Right renal pelvis (tissue), 4 donors: ENCODE data around the gene GTF2F2. TPM values are rescaled to one million over a fixed set of nuclear protein-coding genes. Genes with fewer than 3 reads are reported as not detected.
"Not testable (repeated sequence)": the region's sequence is repeated elsewhere in the genome, so short reads cannot be mapped to it uniquely, and the experiment has no call there.

Experiments used
- DNase-seq, 4 donors: peaks; one replicate each; pipeline ENCODE4 v3.0.0-alpha.2; 2013; ENCODE audit warnings: low read depth in 4 of 4, low spot score in 3 of 4, missing footprints in 1 of 4
- polyA plus RNA-seq, 4 donors: library from polyadenylated mRNA; unstranded; fragments of 120-200 nt; gene quantifications; one replicate each; pipeline ENCODE4 v1.2.1, GENCODE V29; 2013; ENCODE audit not compliant: insufficient read length in 4 of 4

GTF2F2 gene
- polyA plus RNA-seq, 4 donors, result 28.3 to 30.5 (median 29.8) TPM

DNA sequence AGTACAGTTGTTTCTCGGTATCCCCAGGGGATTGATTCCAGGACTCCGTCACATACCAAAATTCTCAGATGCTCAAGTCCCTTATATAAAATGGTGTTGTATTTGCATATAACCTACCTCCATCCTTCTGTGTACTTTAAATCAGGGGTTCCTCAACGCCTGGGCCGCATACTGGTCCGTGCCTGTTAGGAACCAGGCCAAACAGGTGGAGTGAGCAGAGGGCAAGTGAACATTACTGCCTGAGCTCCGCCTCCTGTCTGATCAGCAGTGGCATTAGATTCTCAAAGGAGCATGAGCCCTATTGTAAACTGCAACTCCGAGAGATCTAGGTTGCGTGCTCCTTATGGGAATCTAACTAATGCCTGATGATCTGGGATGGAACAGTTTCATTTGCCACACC, 122.8 kb downstream of the GTF2F2 start:
- no peak for DNase-seq

DNA sequence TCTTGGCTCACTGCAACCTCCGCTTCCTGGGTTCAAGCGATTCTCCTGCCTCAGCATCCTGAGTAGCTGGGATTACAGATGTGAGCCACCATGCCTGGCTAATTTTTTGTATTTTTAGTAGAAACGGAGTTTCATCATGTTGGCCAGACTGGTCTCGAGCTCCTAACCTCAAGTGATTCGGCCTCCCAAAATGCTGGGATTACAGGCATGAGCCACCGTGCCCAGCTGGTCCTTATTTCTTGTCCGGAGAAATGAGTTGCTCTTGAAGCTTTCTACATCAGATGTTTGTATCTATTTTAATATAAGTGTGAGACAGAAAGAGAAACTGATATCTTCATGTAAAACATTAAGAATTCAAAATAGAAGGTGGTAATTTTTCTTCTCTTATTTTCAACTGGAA, 124.4 kb downstream of the GTF2F2 start:
- DNase-seq, result not testable (repeated sequence)

DNA sequence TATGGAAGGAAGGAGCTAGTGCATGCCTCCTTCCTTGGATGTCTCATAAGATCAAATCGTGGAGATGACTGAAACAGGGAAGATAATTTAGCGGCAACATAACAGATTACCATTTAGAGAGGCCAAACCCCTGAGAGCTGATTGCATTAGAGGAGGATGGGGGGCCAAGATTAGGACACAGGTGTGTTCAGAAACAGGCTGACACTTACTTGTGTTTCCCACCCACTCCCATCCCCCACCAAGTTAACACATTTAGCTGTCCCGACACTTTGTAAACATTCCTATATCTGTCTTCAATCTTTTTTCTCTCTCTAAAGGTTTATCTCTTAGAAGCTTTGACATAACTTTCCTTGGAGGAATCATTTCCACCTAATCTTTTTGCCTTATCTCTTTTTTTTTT, 129.4 kb downstream of the GTF2F2 start:
- no peak for DNase-seq

DNA sequence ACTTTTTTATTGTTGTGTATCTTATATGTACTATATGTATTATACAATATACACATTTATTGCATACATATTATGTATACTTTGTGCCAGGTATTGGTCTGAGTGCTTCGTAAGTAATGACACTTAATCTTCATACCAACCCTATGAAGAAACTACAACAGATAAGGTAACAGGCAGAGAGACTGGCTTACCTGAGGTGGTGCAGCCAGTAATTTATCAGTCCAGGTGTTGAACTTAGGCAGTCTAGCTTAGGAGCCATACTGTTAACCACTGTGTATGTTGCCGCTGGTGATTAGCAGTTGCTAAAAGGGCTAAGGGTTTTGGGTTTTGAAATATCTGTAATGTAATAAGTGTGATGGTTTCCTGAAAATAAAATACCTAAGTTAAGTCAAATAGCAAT, 134.1 kb downstream of the GTF2F2 start:
- DNase-seq, result no peak

DNA sequence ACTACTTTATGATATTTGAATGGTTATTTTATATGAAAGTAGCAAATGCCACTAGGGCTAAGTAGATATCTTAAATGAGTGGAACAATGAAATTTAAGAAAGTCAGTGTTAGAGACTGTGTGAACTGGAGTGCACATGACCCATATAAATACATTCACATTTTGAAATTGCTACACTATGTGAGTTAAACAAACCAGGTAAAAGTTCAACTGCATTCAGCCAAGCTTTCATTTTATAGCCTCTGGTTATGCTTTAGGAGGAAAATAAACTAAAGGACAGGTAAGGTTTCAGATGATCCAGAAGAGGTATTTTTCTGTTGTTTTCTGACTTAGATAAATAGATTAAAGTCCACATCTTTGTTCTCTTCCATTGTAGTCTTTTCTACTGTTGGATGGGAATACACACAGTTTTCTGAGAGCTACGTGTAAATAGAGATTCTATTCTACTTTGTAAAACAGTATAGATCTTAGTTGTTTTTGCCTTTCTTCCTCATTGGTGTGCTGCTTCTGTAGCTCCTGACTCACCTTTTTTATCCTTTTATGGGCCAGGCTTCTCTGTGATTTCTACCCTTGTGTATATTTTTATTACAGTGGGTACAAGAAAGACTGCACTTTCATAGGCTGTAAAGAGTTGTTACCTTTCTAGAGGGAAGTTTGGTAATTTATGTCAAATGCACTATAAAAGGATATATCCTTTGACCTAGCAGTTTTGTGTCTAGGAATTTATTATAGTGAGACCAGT, 135.1 kb downstream of the GTF2F2 start:
- no peak for DNase-seq

DNA sequence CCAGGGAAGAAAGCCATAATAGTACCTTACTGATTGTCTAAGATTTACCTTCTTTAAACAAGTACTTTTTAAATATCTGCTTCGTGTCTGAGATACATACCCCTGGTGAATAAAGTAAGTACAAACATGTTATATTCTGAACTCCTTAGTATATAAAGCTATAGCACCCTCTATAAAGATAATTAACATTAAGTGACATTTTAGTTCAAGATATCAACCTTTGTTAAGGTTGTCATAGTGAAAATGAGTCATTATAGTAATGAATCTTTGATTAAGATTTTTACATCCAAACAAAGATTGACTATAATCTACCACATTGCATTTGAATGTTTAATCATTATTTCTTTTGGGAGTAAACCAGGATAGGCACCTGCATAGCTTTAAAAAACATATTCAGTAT, 135.9 kb downstream of the GTF2F2 start:
- DNase-seq, result no peak

DNA sequence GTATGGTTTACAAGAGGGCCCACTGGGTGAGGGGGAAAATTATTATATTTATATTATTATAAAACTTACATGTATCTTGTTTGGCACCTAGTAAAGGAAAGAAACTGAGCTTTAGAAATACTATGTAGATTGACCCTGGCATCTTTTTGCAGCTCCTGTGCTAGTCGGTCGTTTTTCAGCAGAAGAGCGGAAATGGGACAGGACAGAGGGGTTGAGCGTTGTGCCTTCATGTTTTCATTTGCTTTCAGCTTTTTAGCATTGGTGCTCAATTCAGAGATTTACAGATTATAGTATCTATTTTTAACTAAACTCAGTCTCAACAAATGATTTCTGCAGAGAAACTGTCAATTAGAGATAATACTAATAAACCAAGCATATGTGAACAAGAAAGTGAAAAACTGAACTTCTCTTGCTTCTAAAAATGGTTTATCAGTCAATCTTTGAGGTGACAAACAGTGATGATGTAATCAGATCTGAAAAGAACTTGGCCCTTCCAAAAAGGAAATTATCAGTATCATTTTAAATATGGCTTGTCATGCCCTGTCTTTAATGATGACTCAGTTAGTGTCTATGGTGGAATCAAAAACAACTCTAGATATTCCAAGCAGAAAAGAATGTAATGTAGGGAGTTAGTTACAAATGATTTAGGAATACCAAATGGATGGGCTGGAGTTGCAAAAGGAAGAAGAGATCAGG, 137.5 kb downstream of the GTF2F2 start:
- no peak for DNase-seq

DNA sequence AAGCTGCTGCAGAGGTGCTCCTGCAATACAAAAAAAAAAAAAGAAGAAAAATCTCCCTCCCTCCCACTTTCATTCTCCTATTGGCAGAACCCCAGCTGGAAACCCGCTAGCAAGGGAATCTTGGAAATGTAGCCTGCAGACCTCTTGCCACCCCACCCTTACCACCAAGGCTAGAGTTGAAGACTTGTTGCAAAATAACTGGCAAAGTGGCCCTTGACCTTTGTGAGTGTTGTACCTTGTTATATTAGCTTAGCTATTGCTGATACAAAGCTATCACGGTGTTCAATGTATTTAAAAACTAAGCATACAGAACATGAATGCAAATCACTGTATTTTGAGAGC, 138.0 kb downstream of the GTF2F2 start:
- DNase-seq, result no peak

DNA sequence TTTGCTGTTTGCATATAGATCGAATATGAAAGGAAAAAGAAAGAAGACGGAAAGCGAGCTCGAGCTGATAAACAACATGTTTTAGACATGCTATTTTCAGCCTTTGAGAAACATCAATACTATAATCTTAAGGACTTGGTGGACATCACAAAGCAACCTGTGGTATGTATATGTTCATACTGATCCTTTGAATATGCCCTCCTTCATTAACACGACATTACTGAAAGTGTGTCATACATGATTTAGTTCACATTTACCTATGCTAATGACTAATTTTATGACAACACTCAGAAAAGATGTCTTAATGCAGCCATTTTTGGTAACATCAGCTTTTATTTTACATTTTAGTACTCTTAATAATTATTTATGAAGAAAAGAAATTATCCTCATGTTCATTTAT, 146.9 kb downstream of the GTF2F2 start:
- DNase-seq, result no peak

DNA sequence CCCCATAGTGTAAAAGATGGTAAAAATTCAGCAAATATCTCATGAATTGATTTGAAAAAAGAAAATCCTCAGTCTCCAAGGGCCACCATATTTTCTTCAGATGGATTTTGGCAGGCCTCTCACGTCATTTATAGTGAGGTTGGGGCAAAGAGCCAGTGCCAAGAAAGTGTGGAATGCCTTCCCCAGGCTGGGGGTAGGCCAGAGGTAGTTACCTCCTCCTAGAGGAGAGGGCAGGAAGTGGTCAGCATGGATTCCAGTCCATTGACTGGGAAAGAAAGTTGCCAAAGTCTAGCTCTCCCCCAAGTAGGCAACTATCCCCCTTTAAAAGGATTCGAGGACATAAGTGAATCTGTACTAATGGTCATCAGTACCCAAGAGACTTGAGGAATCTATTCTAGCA, 148.9 kb downstream of the GTF2F2 start:
- DNase-seq, result no peak

DNA sequence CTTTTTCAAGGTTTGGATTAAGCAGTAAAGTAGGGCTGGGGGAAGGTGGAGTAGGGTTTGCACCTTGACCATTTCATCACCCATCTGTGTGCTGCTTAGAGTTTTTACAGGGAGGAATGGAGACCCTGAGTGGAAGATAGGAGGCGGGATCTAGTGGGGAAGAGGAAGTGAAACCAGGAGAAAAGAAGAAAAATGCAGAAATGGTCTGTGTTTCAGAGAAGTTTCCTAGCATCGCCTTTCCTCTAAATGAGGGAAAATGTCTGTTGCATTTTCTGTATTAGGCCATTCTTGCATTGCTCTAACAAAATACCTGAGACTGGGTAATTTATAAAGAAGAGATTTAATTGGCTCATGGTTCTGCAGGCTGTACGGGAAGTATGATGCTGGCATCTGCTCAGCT, 156.6 kb downstream of the GTF2F2 start:
- no peak for DNase-seq

DNA sequence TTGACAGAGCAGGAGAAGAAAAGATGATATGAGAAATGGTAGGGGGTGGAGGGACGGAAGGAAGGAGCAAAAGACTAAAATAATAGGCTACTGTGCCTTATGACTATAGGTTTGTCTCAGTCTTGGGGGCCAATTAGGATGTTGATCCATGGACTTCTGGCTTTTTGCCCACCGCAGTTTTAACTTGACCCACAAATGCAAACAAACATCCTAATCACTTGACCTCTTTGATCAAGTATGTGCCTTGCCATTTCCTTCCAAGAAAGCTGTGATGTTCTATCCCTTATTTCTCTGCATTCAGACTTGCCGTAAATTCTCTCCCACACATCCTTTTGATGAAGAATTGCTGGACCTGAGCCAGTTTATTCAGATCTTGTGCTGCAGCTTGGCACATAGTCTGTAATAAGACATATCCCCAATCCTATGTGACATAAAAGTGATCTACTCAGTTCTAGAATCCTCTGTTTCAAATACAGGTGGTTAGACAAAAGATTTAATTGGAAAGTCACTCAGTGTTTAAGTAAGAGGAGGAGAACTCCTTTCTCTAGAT, 157.9 kb downstream of the GTF2F2 start:
- DNase-seq, result no peak

DNA sequence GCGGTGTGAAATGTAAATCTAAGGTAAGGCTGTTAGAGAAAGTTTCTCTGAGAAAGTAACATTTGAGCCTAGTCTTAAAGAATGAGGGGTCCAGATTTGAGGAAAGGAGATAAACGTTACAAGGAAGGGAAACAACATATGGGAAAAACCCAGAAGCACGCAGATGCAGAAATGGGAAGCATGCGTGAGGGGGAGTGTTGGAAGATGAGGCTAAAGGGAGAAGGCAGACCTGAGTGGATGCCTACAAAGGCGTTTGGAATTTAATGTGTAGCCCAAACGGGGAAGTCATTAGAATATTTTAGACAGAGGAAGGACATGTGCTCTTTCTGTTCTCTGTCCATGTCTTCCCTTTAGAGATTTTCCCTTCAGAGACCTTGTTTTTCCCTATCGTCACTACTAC, 159.7 kb downstream of the GTF2F2 start:
- no peak for DNase-seq

DNA sequence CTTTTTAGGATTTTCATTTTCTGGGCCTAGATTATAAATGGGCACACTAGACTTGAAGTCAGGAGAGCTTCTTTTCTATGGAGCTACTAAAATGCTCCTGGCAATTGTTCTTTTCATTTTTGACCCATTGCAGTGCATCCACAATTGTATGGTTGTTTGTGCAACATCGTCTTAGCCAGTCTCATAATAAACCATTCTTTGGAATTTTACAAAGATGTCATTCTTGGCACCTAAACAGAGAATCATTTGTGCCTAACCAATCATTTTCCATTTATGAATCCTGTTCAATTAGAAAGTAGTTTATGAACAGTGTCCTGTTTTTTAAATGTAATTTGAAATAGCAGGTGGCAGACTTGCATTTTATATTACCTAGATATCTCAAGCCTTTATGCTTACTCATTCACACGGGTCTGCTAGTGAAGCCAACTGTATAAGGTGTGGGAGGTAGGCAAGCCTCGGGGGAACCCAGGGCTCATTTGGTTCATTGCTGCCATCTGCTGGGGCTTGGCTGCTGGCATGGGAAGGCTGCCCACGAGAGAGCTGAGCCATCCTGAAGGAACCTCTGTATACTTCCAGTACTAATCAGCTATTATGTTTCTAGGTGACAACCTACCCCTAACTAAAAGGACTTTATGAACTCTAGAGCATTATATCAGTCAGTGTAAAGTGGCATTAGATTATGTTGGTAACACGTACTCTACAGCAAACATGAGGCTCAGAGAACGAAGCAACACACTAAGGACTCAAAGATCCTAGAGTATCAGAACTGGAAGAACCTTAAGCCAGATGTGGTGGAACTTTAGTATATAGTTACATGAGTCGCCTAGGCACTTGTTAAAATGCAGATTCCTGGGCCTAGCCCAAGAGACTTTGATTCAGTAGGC, 160.7 kb downstream of the GTF2F2 start:
- DNase-seq, result peak in 3 of 4 donors; percentile 36 to 38 (median 37)

DNA sequence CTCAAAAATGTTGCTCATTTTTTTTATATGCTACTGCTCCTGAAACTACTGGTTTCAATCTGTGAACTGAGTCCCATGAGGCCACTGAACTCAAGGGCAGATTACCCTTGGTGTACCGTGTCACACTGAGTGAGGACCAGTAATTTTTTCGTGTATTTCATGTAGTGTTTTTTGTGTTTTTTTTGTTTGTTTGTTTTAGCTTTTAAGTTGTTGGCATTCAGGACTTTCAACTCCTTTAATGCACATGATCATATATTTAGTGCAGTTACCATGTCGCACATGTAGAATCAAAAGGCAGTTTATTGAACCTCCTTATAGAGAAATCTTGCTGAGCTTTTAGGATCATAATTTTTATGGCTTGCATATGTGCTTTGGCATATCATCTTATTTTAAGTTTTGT, 162.7 kb downstream of the GTF2F2 start:
- no peak for DNase-seq

DNA sequence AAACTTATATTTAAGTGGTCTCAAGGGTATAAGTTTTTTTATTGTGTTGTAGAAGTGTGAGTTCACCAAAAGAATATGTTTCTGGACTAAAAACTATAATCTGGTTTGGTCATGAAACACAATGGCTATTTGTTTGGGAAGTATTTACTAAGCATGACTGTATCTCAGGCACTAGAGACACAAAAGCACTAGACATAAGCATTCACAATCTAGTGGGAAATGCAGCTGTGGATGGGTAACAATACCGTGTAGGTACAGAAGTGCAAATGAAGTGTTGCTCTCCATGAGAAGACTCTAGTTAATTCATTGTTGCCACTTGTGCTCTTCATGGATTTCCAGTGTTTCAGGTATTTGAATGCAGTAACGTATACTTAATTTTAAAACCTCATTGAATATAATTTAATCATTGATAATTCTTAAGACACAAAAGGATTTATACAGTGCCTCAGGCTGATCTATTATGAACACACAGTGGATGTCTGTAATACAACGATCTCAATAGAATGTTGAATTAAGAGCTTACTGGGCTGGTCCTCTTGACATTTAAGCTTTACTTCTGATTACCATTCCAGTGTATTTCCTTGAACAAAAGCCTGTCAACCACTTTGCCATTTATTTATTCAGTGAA, 169.7 kb downstream of the GTF2F2 start:
- DNase-seq, result no peak

DNA sequence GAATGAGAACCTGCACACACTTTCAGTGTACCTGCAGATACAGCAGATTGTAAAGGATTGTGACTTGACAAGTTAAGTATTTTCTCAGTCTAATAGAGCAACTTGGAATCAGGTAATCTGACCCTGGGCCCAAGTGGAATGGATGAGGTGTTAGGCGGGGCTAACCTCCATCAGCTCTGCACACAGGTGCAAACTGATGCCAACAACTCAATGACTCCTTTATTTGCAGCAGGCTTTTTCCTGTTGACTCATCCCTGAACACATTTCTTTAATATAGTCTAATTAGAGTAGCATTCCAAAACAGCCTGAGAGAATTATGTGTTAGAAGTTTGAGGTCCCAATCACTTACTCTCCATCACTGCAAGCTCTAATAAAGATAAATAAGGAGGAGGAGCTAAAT, 171.9 kb downstream of the GTF2F2 start:
- DNase-seq, result no peak

DNA sequence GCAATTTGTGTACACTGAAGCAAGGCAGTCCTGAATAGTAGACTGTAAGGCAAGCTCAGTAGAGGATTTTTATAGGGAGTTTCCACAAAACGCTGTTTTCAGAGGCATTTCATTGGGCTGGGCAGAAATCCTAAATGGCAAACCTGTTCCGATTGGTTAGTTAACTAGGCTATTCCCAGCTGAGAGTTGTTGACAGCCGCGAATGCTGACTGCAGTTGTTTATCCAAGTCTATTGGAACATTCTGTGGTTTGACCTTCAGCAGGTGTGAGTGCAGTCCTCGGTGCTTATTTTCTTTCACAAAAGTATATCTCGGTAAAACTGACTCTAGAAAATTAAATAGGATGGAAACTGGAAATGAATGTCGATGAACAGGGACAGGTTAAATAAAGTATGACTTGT, 175.2 kb downstream of the GTF2F2 start:
- DNase-seq, result no peak

DNA sequence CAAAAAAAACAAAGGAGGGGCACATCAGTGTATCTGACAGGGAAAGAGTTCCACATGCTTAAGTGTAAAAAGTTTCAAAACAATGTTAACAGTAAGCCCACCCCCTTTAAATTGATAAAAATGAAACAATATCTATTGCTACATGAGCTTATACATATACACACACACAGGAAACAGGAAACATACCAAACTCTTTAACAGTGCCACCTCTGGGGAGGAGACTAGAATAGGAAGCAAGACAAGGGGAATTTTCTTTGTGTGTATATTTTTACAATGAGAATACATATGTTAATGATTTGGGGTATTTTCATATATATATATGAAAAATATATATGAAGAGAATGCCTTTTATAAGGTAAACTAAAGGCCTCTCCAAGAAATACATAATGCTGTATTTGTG, 175.9 kb downstream of the GTF2F2 start:
- no peak for DNase-seq

DNA sequence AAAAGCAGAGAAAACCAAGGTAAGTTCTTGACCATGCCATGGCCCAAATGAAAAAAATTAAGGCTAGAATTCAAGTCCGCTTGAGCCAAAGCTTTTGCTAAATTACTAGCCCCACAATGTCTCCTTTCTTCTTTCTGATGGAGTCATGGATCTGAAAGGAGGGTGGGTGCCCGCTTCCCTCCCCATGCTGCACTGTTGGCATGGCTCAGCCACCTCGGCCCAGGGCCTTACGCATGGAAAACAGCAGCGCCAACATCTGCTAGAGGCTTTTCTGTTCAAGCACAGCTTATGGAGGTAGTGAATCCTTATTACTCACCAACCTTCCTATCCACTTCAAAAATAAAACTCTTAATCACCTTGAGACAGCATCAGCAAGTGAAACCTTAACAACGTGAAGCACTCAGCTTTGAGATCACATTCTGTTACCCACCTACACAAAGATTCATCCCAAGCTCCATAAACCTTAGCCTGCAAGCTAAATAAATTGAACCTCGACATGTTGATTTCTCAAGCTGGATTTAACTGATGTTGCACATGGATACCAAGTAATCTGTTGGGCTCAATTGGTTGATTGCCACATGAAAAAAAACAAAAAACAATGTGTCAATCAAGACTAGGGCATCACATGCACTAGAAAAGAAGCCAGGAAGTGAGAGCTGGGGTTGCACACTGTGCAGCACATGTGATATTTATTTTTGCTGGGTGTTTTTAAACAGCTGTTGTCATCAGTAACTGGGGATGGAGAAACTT, 177.3 kb downstream of the GTF2F2 start:
- no peak for DNase-seq
